H1 (cell line): Measurements from ENCODE around the gene MRGPRX2. TPM values are rescaled to one million over a fixed set of nuclear protein-coding genes. Genes with fewer than 3 reads are reported as not detected.

Source experiments
- CTCF ChIA-PET: fragments of 300-600 bp; sonication (Branson Sonifier 250); formaldehyde crosslinking; loops from one replicate; lab custom pipeline; 2021; ENCODE audit not compliant: partially characterized antibody; lab: Charles Lee
- POLR2A ChIA-PET: fragments of 300-600 bp; sonication (Branson Sonifier 250); formaldehyde crosslinking; loops from one replicate; lab custom pipeline; 2021; ENCODE audit warnings: inconsistent platforms; ENCODE audit not compliant: partially characterized antibody; lab: Charles Lee
- DNase-seq, 2 experiments: peaks; one replicate each; pipeline versions ENCODE4 v3.0.0 to v3.0.0-alpha.2; 2010 to 2022; ENCODE audit warnings: low spot score in 2 of 2, low read depth in 1 of 2, mixed read lengths in 1 of 2
- FAIRE-seq: peaks from 2 replicates; lab custom pipeline; 2011; peaks lifted over from hg19 to GRCh38; lab: Jason Lieb, UNC
- H2AFZ ChIP-seq: 2 replicates; pipeline ENCODE4 v1.8.1; 2012; ENCODE audit warnings: low read length, inconsistent platforms
- H2AK5ac ChIP-seq: 2 replicates; pipeline ENCODE4 v1.6.1; 2013; ENCODE audit warnings: low read depth, low read length
- H2BK120ac ChIP-seq: replicated peaks from 2 replicates; pipeline ENCODE3; 2013; ENCODE audit warnings: low read depth, low read length, inconsistent platforms
- H2BK12ac ChIP-seq: 2 replicates; pipeline ENCODE4 v1.6.1; 2013; ENCODE audit warnings: low read depth, low read length
- H2BK15ac ChIP-seq: 2 replicates; pipeline ENCODE4 v1.6.1; 2013; ENCODE audit warnings: low read length
- H2BK20ac ChIP-seq: 2 replicates; pipeline ENCODE4 v1.6.1; 2013; ENCODE audit warnings: low read length
- H2BK5ac ChIP-seq: 2 replicates; pipeline ENCODE4 v1.6.1; 2013; ENCODE audit warnings: low read depth, low read length
- H3K14ac ChIP-seq: 2 replicates; pipeline ENCODE4 v1.6.1; 2013; ENCODE audit warnings: inconsistent platforms; ENCODE audit not compliant: insufficient read length
- H3K18ac ChIP-seq: 2 replicates; pipeline ENCODE4 v1.6.1; 2013; ENCODE audit warnings: low read length; ENCODE audit errors: extremely low read depth
- H3K23ac ChIP-seq: 2 replicates; pipeline ENCODE4 v1.6.1; 2013; ENCODE audit warnings: inconsistent platforms; ENCODE audit not compliant: insufficient read length
- H3K23me2 ChIP-seq: 2 replicates; pipeline ENCODE4 v1.6.1; 2013; ENCODE audit warnings: low read depth, low read length
- H3K27ac ChIP-seq: 2 replicates; pipeline ENCODE4 v1.6.1; 2011; ENCODE audit warnings: low read depth, low read length, inconsistent platforms
- H3K27me3 ChIP-seq, 4 experiments: replicated peaks in 1 of 4; 1 replicate in 1 of 4; 2 replicates in 3 of 4; pipeline versions ENCODE4 v1.6.1 to v1.8.1; 2011 to 2013; ENCODE audit warnings: low read length in 3 of 4, mild to moderate bottlenecking in 3 of 4, inconsistent platforms in 2 of 4, mixed read lengths in 2 of 4, moderate library complexity in 1 of 4; ENCODE audit not compliant: control insufficient read depth in 3 of 4, insufficient read depth in 3 of 4; ENCODE audit errors: extremely low read depth in 1 of 4
- H3K36me3 ChIP-seq, 4 experiments: 2 replicates each; pipeline versions ENCODE4 v1.6.1 to v1.8.1; 2011 to 2013; ENCODE audit warnings: mild to moderate bottlenecking in 4 of 4, low read length in 3 of 4, moderate library complexity in 2 of 4, control low read depth in 1 of 4, inconsistent platforms in 1 of 4; ENCODE audit not compliant: insufficient read depth in 4 of 4, control insufficient read depth in 2 of 4
- H3K4ac ChIP-seq: replicated peaks from 2 replicates; pipeline ENCODE3; 2013; ENCODE audit warnings: low read length, low read depth, mixed read lengths, inconsistent platforms; ENCODE audit not compliant: insufficient read length
- H3K4me1 ChIP-seq, 4 experiments: replicated peaks in 1 of 4; 1 replicate in 1 of 4; 2 replicates in 3 of 4; pipeline versions ENCODE4 v1.6.1 to v1.8.1; 2011 to 2013; ENCODE audit warnings: low read length in 3 of 4, inconsistent platforms in 2 of 4, mixed read lengths in 1 of 4; ENCODE audit not compliant: insufficient read depth in 4 of 4, control insufficient read depth in 3 of 4
- H3K4me2 ChIP-seq, 2 experiments: 2 replicates each; pipeline versions ENCODE4 v1.6.1 to v1.8.1; 2011 to 2013; ENCODE audit warnings: low read depth in 2 of 2, low read length in 2 of 2, control low read depth in 1 of 2, inconsistent platforms in 1 of 2, mild to moderate bottlenecking in 1 of 2; ENCODE audit not compliant: insufficient read depth in 1 of 2
- H3K4me3 ChIP-seq, 4 experiments: fragments of 200-600, 300-600 bp in 1 of 4; sonication (generic), shearing (Covaris generic), sonication (Bioruptor Twin) in 1 of 4; 2 replicates each; pipeline versions ENCODE4 v1.5.1 to v1.8.1; 2011 to 2016; ENCODE audit warnings: low read length in 4 of 4, low read depth in 3 of 4, control low read depth in 2 of 4, inconsistent platforms in 2 of 4, mild to moderate bottlenecking in 2 of 4, mixed read lengths in 1 of 4, moderate library complexity in 1 of 4; ENCODE audit not compliant: insufficient read depth in 2 of 4; ENCODE audit errors: extremely low read depth in 1 of 4
- H3K56ac ChIP-seq: replicated peaks from 2 replicates; pipeline ENCODE3; 2013; ENCODE audit warnings: low read depth, mild to moderate bottlenecking, mixed read lengths, low read length, inconsistent platforms; ENCODE audit not compliant: insufficient read length
- H3K79me1 ChIP-seq: 2 replicates; pipeline ENCODE4 v1.6.1; 2013; ENCODE audit warnings: low read depth, low read length, control low read depth
- H3K79me2 ChIP-seq, 2 experiments: 2 replicates each; pipeline versions ENCODE4 v1.6.1 to v1.8.1; 2012 to 2013; ENCODE audit warnings: low read length in 2 of 2, mild to moderate bottlenecking in 2 of 2, inconsistent platforms in 1 of 2; ENCODE audit not compliant: insufficient read depth in 2 of 2, control insufficient read depth in 1 of 2
- H3K9ac ChIP-seq, 4 experiments: replicated peaks in 1 of 4; 1 replicate in 1 of 4; 2 replicates in 3 of 4; pipeline versions ENCODE4 v1.6.1 to v1.8.1; 2011 to 2013; ENCODE audit warnings: low read depth in 3 of 4, low read length in 3 of 4, control low read depth in 2 of 4, mild to moderate bottlenecking in 2 of 4, moderate library complexity in 2 of 4, inconsistent platforms in 1 of 4; ENCODE audit errors: extremely low read depth in 1 of 4
- H3K9me3 ChIP-seq, 2 experiments: 2 replicates each; pipeline versions ENCODE4 v1.6.1 to v1.8.1; 2012 to 2013; ENCODE audit warnings: mild to moderate bottlenecking in 2 of 2, moderate library complexity in 2 of 2, control low read depth in 1 of 2, inconsistent platforms in 1 of 2, low read depth in 1 of 2, low read length in 1 of 2, mixed read lengths in 1 of 2; ENCODE audit not compliant: insufficient read depth in 2 of 2
- H4K20me1 ChIP-seq, 2 experiments: replicated peaks in 1 of 2; 2 replicates each; pipeline versions ENCODE3 to v1.8.1; 2011 to 2013; ENCODE audit warnings: inconsistent platforms in 2 of 2, low read length in 2 of 2, mild to moderate bottlenecking in 1 of 2; ENCODE audit not compliant: insufficient read depth in 2 of 2, control insufficient read depth in 1 of 2
- H4K5ac ChIP-seq: 2 replicates; pipeline ENCODE4 v1.6.1; 2013; ENCODE audit warnings: low read length, low read depth, mixed read lengths, inconsistent platforms; ENCODE audit not compliant: insufficient read length
- H4K8ac ChIP-seq: 2 replicates; pipeline ENCODE4 v1.8.0; 2013; ENCODE audit warnings: mild to moderate bottlenecking, moderate library complexity, low read length, inconsistent platforms; ENCODE audit not compliant: insufficient read depth; ENCODE audit errors: extremely low read depth
- H4K91ac ChIP-seq: replicated peaks from 2 replicates; pipeline ENCODE3; 2013; ENCODE audit warnings: low read length, mixed read lengths, inconsistent platforms; ENCODE audit not compliant: insufficient read length
- ATF3 ChIP-seq: IDR thresholded peaks from 2 replicates; pipeline ENCODE4 v1.6.1; 2011; ENCODE audit warnings: low read depth, mild to moderate bottlenecking, low read length; ENCODE audit not compliant: insufficient read depth
- CHD2 ChIP-seq: IDR thresholded peaks from 2 replicates; pipeline ENCODE4 v1.6.1; 2012; ENCODE audit warnings: low read length, improper control_type of control experiment
- CTBP2 ChIP-seq: IDR thresholded peaks from 2 replicates; pipeline ENCODE4 v1.7.0; 2011; ENCODE audit warnings: borderline replicate concordance, mild to moderate bottlenecking, moderate library complexity, mixed read lengths, low read length; ENCODE audit not compliant: insufficient read depth, insufficient read length
- E2F6 ChIP-seq: IDR thresholded peaks from 2 replicates; pipeline ENCODE4 v1.6.1; 2012; ENCODE audit warnings: inconsistent platforms
- HDAC2 ChIP-seq, 2 experiments: fragments of 300-600 bp in 1 of 2; sonication (generic) in 1 of 2; IDR thresholded peaks; 2 replicates each; pipeline ENCODE4 v1.6.1; 2011 to 2012; ENCODE audit warnings: low read depth in 2 of 2, low read length in 2 of 2, mild to moderate bottlenecking in 2 of 2, moderate library complexity in 2 of 2, borderline replicate concordance in 1 of 2, inconsistent platforms in 1 of 2
- HDAC6 ChIP-seq: IDR thresholded peaks from one replicate; pipeline ENCODE4 v1.7.1; 2012; ENCODE audit warnings: low read depth, mild to moderate bottlenecking, inconsistent platforms, low read length, moderate library complexity
- MAFK ChIP-seq: IDR thresholded peaks from 2 replicates; pipeline ENCODE4 v1.6.1; 2012; ENCODE audit warnings: low read depth, mild to moderate bottlenecking, improper control_type of control experiment, low read length
- MAX ChIP-seq: IDR thresholded peaks from 2 replicates; pipeline ENCODE4 v1.6.1; 2012; ENCODE audit warnings: inconsistent platforms
- POLR2AphosphoS5 ChIP-seq: IDR thresholded peaks from 2 replicates; pipeline ENCODE4 v1.6.1; 2011; ENCODE audit warnings: low read depth, low read length
- SP4 ChIP-seq: IDR thresholded peaks from 2 replicates; pipeline ENCODE4 v1.6.1; 2012; ENCODE audit warnings: low read length, inconsistent platforms
- TAF7 ChIP-seq: optimal IDR thresholded peaks from 2 replicates; pipeline ENCODE3; 2011; ENCODE audit warnings: low read depth, mild to moderate bottlenecking, inconsistent platforms, low read length, moderate library complexity, borderline replicate concordance
- ZNF274 ChIP-seq: IDR thresholded peaks from 2 replicates; pipeline ENCODE4 v1.7.0; 2012; ENCODE audit warnings: low read length, borderline replicate concordance; ENCODE audit errors: extremely low read depth
- WGBS, 2 experiments: shearing (Covaris generic) in 1 of 2; methylation state at CpG; one replicate each; pipeline versions ENCODE4 v1.1.6 to v1.1.7; 2013 to 2015; ENCODE audit warnings: low lambda C conversion rate in 2 of 2, mixed read lengths in 2 of 2, inconsistent platforms in 1 of 2, low coverage in 1 of 2, missing lambda C conversion rate in 1 of 2; ENCODE audit not compliant: insufficient replicate concordance in 2 of 2, insufficient coverage in 1 of 2, insufficient read length in 1 of 2; ENCODE audit errors: extremely low coverage in 1 of 2, missing lambda C conversion rate in 1 of 2; 5-methylcytosine and 5-hydroxymethylcytosine counted together
- polyA plus RNA-seq, 7 experiments: library from polyadenylated mRNA; depleted of rRNA in 3 of 7; stranded (reverse) in 5 of 7; unstranded in 2 of 7; fragments of >200 nt in 5 of 7; fragments of 200-250 nt in 2 of 7; gene quantifications; 1 replicate in 5 of 7; 2 replicates in 1 of 7; 4 replicates in 1 of 7; pipeline versions ENCODE4 v1.2.1 to v1.2.3, GENCODE V29; 2011 to 2013; ENCODE audit warnings: missing spikeins in 2 of 7, mixed read lengths in 2 of 7
- total RNA-seq: library from RNA; stranded (reverse); fragmentation: NEBNext Ultra II Directional; extraction: Animal tissue kit (Norgen Biotek cat#: 25700); gene quantifications from 2 replicates; pipeline ENCODE4 v1.2.1, GENCODE V29; 2021

MRGPRX2 gene
- total and polyA plus RNA-seq, 2 of the 8 experiments (the other 6 are each of a cell fraction or from before 2014, with no cell fraction given), result not detected

- no peaks in the 10 kb centered on the region for H3K9me3 ChIP-seq
- no peak overlapping the region for H4K5ac ChIP-seq
- ChIA-PET POLR2A (interaction anchor here (0.8 kb wide), 1 partner anchor 76 kb away, joined by 3 read pairs; no protein-coding TSS in a partner anchor), CTCF (interaction anchor here (0.6 to 3.3 kb wide), 4 partner anchors 29 to 161 kb away, joined by 3 to 22 read pairs (median 4); no protein-coding TSS in a partner anchor)
- no peak overlapping the region for H3K4ac ChIP-seq
- H3K14ac ChIP-seq, result no peak overlapping the region
- no peak overlapping the region for H2BK120ac ChIP-seq
- FAIRE-seq (no peak), DNase-seq (no peak)
- H3K23me2 ChIP-seq, result no peaks in the 10 kb centered on the region
- H3K4me1 ChIP-seq, result peaks cover 0 to 6% (median under 1%) of the 10 kb centered on the region in 4 experiments; a peak in 3 of 7 replicates
- H2BK12ac ChIP-seq, result no peak overlapping the region
- no peak overlapping the region for H3K4me2 ChIP-seq
- no peak overlapping the region for H2BK5ac ChIP-seq
- no peaks in the 10 kb centered on the region for H3K79me1 ChIP-seq
- no peak overlapping the region for H4K91ac ChIP-seq
- no peak overlapping the region for H4K8ac ChIP-seq
- H2AFZ ChIP-seq, result no peak overlapping the region
- WGBS, 2 experiments, result 86% methylated on average over 3 of the region's 3 CpGs; no CpG with 5 or more reads in 1 of the 2 experiments
- no peak overlapping the region for H3K9ac ChIP-seq
- no peak overlapping the region for H2BK20ac ChIP-seq
- H3K79me2 ChIP-seq, result no peaks in the 10 kb centered on the region
- no peak overlapping the region for H3K18ac ChIP-seq
- H3K36me3 ChIP-seq, result no peaks in the 10 kb centered on the region
- no peaks in the 10 kb centered on the region for H3K27me3 ChIP-seq
- H3K27ac ChIP-seq, result no peak overlapping the region
- no peak overlapping the region for H2BK15ac ChIP-seq
- no peaks in the 10 kb centered on the region for H4K20me1 ChIP-seq
- H3K23ac ChIP-seq, result no peak overlapping the region
- H2AK5ac ChIP-seq, result no peak overlapping the region
- H3K4me3 ChIP-seq, result no peak overlapping the region
- no peak overlapping the region for H3K56ac ChIP-seq
- TF ChIP-seq ATF3, result no peak
- TF ChIP-seq HDAC6, result no peak
- TF ChIP-seq ZNF274, result no peak
- TF ChIP-seq CTBP2, result no peak
- no peak for TF ChIP-seq TAF7
- TF ChIP-seq SP4, result no peak
- no peak for TF ChIP-seq POLR2AphosphoS5
- TF ChIP-seq HDAC2 (IDR thresholded peaks at IDR 0.05; ENCODE audit: borderline replicate concordance in 1 of 2, low read depth in 2 of 2, low read length in 2 of 2), result no peak
- no peak for TF ChIP-seq CHD2
- TF ChIP-seq MAFK, result no peak
- no peak for TF ChIP-seq MAX
- no peak for TF ChIP-seq E2F6
These were observed 49.8 kb upstream of the MRGPRX2 start for GRCh38 chr11:19110295-19110694.
